Adipocyte (in vitro differentiated cells): ENCODE data around the gene MORC4.

Experiments
- DNase-seq: peaks from one replicate; pipeline ENCODE4 v3.0.0-alpha.2; 2015; ENCODE audit warnings: low read depth
- H3K27me3 ChIP-seq: replicated peaks from 2 replicates; pipeline ENCODE4 v1.7.0; 2013; ENCODE audit warnings: mild to moderate bottlenecking, low read length, moderate library complexity; ENCODE audit not compliant: control insufficient read depth, insufficient read depth
- H3K36me3 ChIP-seq: 2 replicates; pipeline ENCODE4 v1.7.0; 2013; ENCODE audit warnings: low read length, mild to moderate bottlenecking, moderate library complexity; ENCODE audit not compliant: control insufficient read depth, insufficient read depth, severe bottlenecking
- H3K4me1 ChIP-seq: 2 replicates; pipeline ENCODE4 v1.7.0; 2013; ENCODE audit warnings: mild to moderate bottlenecking, low read length, moderate library complexity; ENCODE audit not compliant: control insufficient read depth, insufficient read depth
- H3K4me3 ChIP-seq: 2 replicates; pipeline ENCODE4 v1.7.0; 2013; ENCODE audit warnings: mild to moderate bottlenecking, low read length, moderate library complexity
- H3K9ac ChIP-seq: 2 replicates; pipeline ENCODE4 v1.7.0; 2013; ENCODE audit warnings: mild to moderate bottlenecking, low read length, moderate library complexity
- H3K9me3 ChIP-seq: 2 replicates; pipeline ENCODE4 v1.7.0; 2013; ENCODE audit warnings: mild to moderate bottlenecking, low read length, moderate library complexity; ENCODE audit not compliant: control insufficient read depth

MORC4 gene

DNA sequence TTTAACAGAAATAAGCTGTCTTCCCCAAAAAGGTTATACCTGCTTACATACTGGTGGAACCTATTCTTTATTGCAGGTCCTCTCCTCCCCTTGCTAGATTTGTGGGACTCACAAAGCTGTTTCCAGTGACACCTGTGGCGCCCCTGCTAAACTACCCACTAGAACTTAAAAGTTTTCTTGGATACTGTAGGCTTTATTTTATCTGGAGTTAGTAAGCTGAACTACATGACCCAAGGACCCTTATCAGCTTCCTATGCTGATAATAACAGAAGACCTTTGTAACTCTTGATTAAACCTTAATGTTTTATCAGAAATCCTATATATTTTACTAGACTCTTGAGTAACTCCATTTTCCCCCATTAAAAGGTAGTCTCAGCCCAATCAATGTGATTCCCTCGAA lies 47.5 kb downstream of the MORC4 start:
- H3K9ac ChIP-seq: no peak overlapping the region
- peaks cover 7% of the 10 kb centered on the region for H3K4me1 ChIP-seq
- peaks cover 10% of the 10 kb centered on the region for H3K36me3 ChIP-seq
- no peak for DNase-seq
- no peaks in the 10 kb centered on the region for H3K9me3 ChIP-seq
- peaks cover 11% of the 10 kb centered on the region for H3K27me3 ChIP-seq
- H3K4me3 ChIP-seq: no peak overlapping the region

DNA sequence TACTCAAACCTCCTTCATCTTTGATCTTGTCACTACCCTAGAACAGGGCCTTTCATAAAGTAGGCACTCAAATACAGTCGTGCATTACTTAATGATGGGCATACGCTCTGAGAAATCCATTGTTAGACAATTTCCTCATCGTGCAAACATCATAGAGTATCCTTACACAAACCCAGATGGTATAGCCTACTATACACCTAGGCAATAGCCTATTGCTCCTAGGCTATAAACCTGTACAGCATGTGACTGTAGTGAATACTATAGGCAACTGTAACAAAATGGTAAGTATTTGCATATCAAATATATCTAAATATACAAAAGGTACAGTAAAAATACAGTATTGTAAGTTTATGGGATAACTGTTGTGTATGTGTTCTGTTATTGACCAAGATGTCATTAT lies 47.9 kb downstream of the MORC4 start:
- H3K36me3 ChIP-seq: peaks cover 10% of the 10 kb centered on the region
- H3K4me1 ChIP-seq: peaks cover 7% of the 10 kb centered on the region
- no peak overlapping the region for H3K9ac ChIP-seq
- peaks cover 11% of the 10 kb centered on the region for H3K27me3 ChIP-seq
- H3K4me3 ChIP-seq: no peak overlapping the region
- no peaks in the 10 kb centered on the region for H3K9me3 ChIP-seq
- DNase-seq: no peak

DNA sequence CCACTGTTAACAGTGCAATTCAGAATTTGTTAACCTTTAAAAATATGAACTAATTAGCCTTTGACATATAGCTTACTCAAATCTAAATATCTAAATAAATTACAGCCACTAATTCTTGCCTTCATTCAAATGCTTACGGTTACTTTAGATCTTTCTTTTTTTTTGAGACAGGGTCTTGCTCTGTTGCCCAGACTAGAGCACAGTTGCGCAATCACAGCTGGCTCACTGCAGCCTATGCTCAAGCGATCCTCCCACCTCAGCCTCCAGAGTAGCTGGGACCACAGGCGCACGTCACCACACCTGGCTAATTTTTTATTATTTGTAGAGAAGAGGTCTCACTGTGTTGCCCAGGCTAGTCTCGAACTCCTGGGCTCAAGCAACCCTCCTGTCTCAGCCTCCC lies 48.8 kb downstream of the MORC4 start:
- Histone ChIP-seq H3K27me3 (peaks cover 11% of the 10 kb centered on the region), H3K4me1 (peaks cover 7% of the 10 kb centered on the region), H3K9me3 (no peaks in the 10 kb centered on the region), H3K36me3 (peaks cover 10% of the 10 kb centered on the region), H3K4me3 (no peak overlapping the region), H3K9ac (no peak overlapping the region)
- no peak for DNase-seq

DNA sequence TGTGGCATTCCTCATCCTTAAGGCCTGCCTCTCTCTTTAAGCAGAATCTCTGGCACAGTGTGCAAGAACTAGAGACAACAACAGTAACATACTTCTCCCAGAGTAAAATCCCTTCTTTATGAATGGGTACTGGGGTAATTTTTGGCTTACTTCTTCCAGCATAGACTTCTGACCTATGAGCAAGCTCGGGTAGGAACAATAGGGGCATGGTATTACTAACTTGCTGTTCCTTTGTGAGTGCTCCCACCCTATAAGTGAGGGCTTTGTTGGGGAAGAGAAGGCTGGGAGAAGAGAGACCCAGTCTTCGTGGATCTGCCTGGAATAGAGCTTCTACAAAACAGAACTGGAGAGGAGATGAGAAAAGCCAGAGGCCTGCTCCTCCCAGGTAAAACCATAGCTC lies 49.6 kb downstream of the MORC4 start:
- H3K9me3 ChIP-seq: no peaks in the 10 kb centered on the region
- H3K4me3 ChIP-seq: no peak overlapping the region
- no peak for DNase-seq
- no peak overlapping the region for H3K9ac ChIP-seq
- H3K4me1 ChIP-seq: peaks cover 4% of the 10 kb centered on the region
- peaks cover 8% of the 10 kb centered on the region for H3K27me3 ChIP-seq
- H3K36me3 ChIP-seq: peaks cover 6% of the 10 kb centered on the region

DNA sequence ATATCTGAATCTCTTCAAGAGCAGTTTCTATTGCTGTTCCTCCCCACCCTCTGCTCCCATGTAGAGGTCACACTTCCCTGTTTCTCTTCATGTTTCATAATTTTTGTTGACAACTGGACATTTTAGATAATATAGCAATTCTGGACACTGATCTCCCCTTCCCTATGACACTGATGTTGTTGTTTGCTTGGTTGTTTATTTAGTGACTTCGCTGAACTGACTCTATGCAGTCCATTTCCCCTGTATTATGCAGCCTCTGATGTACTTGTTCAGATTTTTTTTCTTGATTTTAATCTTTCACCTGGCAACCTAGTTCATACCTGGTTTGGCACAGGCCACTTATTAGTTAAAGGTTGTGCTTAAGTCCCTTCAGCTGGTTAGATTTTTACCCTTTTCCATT lies 50.6 kb downstream of the MORC4 start:
- no peak for DNase-seq
- H3K4me3 ChIP-seq: no peak overlapping the region
- H3K27me3 ChIP-seq: peaks cover 6% of the 10 kb centered on the region
- H3K9me3 ChIP-seq: no peaks in the 10 kb centered on the region
- H3K36me3 ChIP-seq: peaks cover 2% of the 10 kb centered on the region
- no peak overlapping the region for H3K9ac ChIP-seq
- H3K4me1 ChIP-seq: no peaks in the 10 kb centered on the region

DNA sequence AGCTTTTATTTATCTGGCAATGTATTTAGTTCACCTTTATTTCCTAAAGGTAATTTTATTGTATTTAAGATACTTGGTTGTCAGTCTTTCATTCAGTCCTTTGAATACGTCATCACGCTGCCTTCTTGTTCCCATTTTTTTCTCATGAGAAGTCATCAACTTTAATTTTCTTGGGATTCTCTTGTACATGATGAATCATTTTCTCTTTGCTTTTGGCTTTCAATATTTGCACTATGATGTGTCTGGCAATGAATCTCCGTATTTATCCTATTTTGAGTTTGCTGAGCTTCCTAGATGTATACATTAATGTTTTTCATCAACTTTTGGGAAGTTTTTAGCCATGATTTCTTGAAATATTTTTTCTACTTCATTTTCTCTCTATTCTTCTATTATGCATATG lies 51.4 kb downstream of the MORC4 start:
- H3K27me3 ChIP-seq: peaks cover 6% of the 10 kb centered on the region
- no peak overlapping the region for H3K9ac ChIP-seq
- no peak for DNase-seq
- H3K9me3 ChIP-seq: no peaks in the 10 kb centered on the region
- no peaks in the 10 kb centered on the region for H3K4me1 ChIP-seq
- no peak overlapping the region for H3K4me3 ChIP-seq
- H3K36me3 ChIP-seq: no peaks in the 10 kb centered on the region

DNA sequence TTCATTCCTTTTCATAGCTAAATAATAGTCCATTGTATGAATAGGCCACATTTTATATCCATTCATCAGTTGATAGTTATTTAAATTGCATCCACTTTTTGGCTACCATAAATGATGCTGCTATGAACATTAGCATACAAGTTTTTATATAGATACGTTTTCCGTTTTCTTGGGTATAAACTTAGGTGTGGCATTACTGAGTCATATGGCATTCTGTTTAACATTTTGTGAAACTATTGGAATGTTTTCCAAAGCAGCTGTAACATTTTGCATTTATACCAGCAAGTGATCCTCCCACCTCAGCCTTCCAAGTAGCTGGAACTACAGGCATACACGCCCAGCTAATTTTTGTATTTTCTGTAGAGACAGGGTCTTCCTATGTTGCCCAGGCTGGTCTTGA lies 53.5 kb downstream of the MORC4 start:
- Histone ChIP-seq H3K27me3 (peaks cover 23% of the 10 kb centered on the region), H3K36me3 (peaks cover 18% of the 10 kb centered on the region)

DNA sequence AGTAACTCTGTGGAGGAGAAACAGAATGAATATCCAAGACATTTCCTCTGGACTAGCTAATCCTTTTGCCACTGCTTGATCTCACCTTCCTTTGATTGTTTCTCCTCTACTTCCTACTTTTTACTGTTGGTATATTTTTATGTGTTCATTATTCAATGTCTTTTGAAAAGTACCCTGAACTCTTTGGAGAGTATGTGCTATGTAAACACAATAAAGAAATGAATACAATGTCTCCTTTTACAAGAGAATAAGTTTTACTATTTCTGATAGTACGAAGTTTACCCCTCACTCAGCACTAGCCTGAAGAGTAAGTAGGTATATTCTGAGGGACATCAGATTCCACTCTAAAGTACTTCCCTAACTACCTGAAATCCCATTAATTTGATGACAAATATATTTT lies 59.9 kb downstream of the MORC4 start:
- no peak for DNase-seq
- peaks cover 6% of the 10 kb centered on the region for H3K4me1 ChIP-seq
- H3K36me3 ChIP-seq: peaks cover 27% of the 10 kb centered on the region
- peaks cover 33% of the 10 kb centered on the region for H3K27me3 ChIP-seq
- peaks cover 2% of the 10 kb centered on the region for H3K9me3 ChIP-seq
- no peak overlapping the region for H3K9ac ChIP-seq
- no peak overlapping the region for H3K4me3 ChIP-seq

More for the DNA sequence above, 53.5 kb downstream of the MORC4 start:
- DNase-seq: no peak
- Histone ChIP-seq H3K4me1 (no peaks in the 10 kb centered on the region), H3K4me3 (no peak overlapping the region), H3K9ac (no peak overlapping the region), H3K9me3 (peaks cover 2% of the 10 kb centered on the region)

DNA sequence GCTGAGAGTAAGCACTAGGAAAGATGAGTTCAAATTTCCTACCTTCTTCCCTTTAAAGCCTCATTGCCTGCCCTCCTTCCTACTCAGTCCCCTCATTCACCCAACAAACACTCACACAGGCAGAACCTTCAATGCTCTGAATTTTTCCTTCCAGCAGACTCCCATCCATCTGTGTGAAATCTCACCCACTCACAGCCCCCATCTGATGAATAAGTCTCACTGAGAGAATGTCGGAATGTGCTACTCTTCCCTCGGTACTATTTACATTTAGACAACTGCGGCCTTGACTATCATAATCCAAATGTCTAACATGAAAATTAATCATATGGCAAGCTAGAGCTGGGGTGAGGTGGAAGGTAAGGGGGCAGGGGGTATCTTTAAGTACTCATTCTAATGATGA lies 60.4 kb downstream of the MORC4 start:
- no peak overlapping the region for H3K9ac ChIP-seq
- no peak overlapping the region for H3K4me3 ChIP-seq
- H3K27me3 ChIP-seq: peaks cover 33% of the 10 kb centered on the region
- DNase-seq: no peak
- H3K36me3 ChIP-seq: peaks cover 27% of the 10 kb centered on the region
- peaks cover 2% of the 10 kb centered on the region for H3K9me3 ChIP-seq
- H3K4me1 ChIP-seq: peaks cover 8% of the 10 kb centered on the region

DNA sequence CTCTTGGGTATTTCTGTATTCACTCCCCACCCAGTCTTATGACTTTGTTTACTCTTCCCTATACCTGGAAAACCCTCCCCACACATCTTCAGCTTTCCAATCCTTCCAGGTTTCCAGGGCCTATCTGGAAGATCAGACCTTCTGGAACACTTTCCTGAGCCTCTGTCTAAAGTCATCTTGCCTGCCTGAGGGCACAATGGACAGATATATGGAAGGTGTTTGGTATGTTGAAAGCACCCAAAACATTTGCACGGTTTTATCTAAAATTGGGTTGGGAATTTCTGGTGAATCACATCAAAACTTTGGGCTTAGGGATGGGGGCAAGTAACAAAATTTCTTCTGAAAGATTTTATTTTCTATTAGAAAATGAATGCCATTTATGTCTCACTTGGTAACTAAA lies 63.8 kb downstream of the MORC4 start:
- DNase-seq: no peak
- no peaks in the 10 kb centered on the region for H3K9me3 ChIP-seq
- no peak overlapping the region for H3K9ac ChIP-seq
- H3K4me1 ChIP-seq: peaks cover 34% of the 10 kb centered on the region
- H3K36me3 ChIP-seq: peaks cover 7% of the 10 kb centered on the region
- peaks cover 14% of the 10 kb centered on the region for H3K27me3 ChIP-seq
- H3K4me3 ChIP-seq: no peak overlapping the region

DNA sequence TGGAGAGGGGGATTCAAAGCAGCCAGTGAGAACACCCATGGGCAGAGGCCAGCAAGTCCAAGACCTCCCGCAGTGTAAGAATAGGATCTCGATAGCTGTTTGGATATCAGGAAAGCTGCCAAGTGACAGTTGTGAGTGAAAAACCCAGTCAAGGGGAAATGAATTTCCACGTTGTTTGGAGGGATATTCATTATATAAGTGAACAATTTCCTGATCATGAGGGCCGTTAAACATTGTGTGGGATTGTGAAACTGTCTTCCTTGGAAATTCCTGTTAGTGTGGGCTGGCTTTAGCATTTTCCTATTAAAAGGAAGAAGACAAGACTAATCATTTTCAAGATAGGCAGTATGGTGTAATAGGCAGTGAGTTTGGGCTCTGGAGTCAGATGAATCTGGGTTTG lies 64.8 kb downstream of the MORC4 start:
- no peak for DNase-seq
- Histone ChIP-seq H3K36me3 (no peaks in the 10 kb centered on the region), H3K4me1 (peaks cover 36% of the 10 kb centered on the region), H3K9ac (no peak overlapping the region), H3K9me3 (no peaks in the 10 kb centered on the region), H3K27me3 (peaks cover 10% of the 10 kb centered on the region), H3K4me3 (no peak overlapping the region)

DNA sequence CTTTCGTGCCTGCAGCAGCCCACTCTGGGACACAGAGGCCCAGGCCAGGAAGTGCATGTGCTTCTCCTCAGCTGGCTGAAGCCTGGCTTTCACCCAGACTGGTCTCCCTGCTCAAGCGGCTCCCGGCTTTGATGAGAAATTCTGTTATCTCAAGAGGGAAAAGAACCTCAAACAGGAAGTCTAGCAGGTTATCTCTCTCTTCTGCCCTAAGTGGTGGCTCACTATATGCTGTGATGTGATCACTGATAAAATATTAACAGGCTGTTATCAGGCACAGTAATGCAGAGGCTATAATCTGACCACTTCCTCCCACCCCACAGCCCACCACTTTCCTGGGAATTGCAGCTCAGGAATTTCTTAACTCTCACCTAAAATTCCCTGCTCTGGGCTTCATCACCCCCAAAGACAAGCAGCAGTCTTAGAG lies 66.5 kb downstream of the MORC4 start:
- H3K36me3 ChIP-seq: no peaks in the 10 kb centered on the region
- H3K4me3 ChIP-seq: no peak overlapping the region
- H3K4me1 ChIP-seq: peaks cover 36% of the 10 kb centered on the region
- H3K9me3 ChIP-seq: no peaks in the 10 kb centered on the region
- no peak for DNase-seq
- peaks cover 12% of the 10 kb centered on the region for H3K27me3 ChIP-seq
- H3K9ac ChIP-seq: peak overlapping the region; percentile 47
